ENCODE measurements around the gene ABCA3. TPM values are rescaled to one million over a fixed set of nuclear protein-coding genes. Genes with fewer than 3 reads are reported as not detected.

Gene ABCA3
- total and polyA plus RNA-seq, 2 donors (not counting 1 experiment from before 2014, with no cell fraction given): 1.7 to 6.1 TPM

- Histone ChIP-seq H3K9me3 (ENCODE audit: control insufficient read depth, insufficient read depth, low read depth, low read length) (no peaks in the 10 kb centered on the region), H3K4me1 (ENCODE audit: control insufficient read depth, extremely low read depth, insufficient read depth, low read length) (no peaks in the 10 kb centered on the region), H3K27me3 (ENCODE audit: control insufficient read depth, insufficient read depth, low read length) (no peaks in the 10 kb centered on the region), H4K20me1 (ENCODE audit: control insufficient read depth, extremely low read depth, insufficient read depth, low read length) (no peaks in the 10 kb centered on the region), H2AFZ (ENCODE audit: low read length) (no peak overlapping the region), H3K27ac (ENCODE audit: insufficient read depth, low read length) (no peak overlapping the region), H3K4me2 (ENCODE audit: extremely low read depth, insufficient read depth, low read length) (no peak overlapping the region), H3K9ac (ENCODE audit: insufficient read depth, low read length) (no peak overlapping the region), H3K36me3 (ENCODE audit: control insufficient read depth, insufficient read depth, low read length) (no peaks in the 10 kb centered on the region), H3K4me3 (replicated peaks in 1 of 4; ENCODE audit: control extremely low read depth in 1 of 4, insufficient read depth in 1 of 4, low read depth in 3 of 4, low read length in 4 of 4) (no peak overlapping the region), H3K79me2 (ENCODE audit: control insufficient read depth, insufficient read depth, low read length) (no peaks in the 10 kb centered on the region)
- no peak for TF ChIP-seq CTCF (conservative IDR thresholded peaks at IDR 0.05 in 1 of 2, IDR thresholded peaks at IDR 0.05 in 1 of 2; ENCODE audit: low read depth in 1 of 2, low read length in 2 of 2)
- TF ChIP-seq EZH2 (IDR thresholded peaks at IDR 0.05; ENCODE audit: low read length, missing control alignments): no peak
- DNase-seq (ENCODE audit: low read depth in 2 of 2): no peak
These were observed 16.8 kb downstream of the ABCA3 start for GRCh38 chr16:2323701-2324100.

- Histone ChIP-seq H3K4me2 (ENCODE audit: extremely low read depth, insufficient read depth, low read length) (no peak overlapping the region), H3K79me2 (ENCODE audit: control insufficient read depth, insufficient read depth, low read length) (no peaks in the 10 kb centered on the region), H3K27ac (ENCODE audit: insufficient read depth, low read length) (no peak overlapping the region), H2AFZ (ENCODE audit: low read length) (no peak overlapping the region), H4K20me1 (ENCODE audit: control insufficient read depth, extremely low read depth, insufficient read depth, low read length) (no peaks in the 10 kb centered on the region), H3K4me1 (ENCODE audit: control insufficient read depth, extremely low read depth, insufficient read depth, low read length) (no peaks in the 10 kb centered on the region), H3K9ac (ENCODE audit: insufficient read depth, low read length) (no peak overlapping the region), H3K9me3 (ENCODE audit: control insufficient read depth, insufficient read depth, low read depth, low read length) (no peaks in the 10 kb centered on the region), H3K27me3 (ENCODE audit: control insufficient read depth, insufficient read depth, low read length) (no peaks in the 10 kb centered on the region), H3K36me3 (ENCODE audit: control insufficient read depth, insufficient read depth, low read length) (no peaks in the 10 kb centered on the region), H3K4me3 (replicated peaks in 1 of 4; ENCODE audit: control extremely low read depth in 1 of 4, insufficient read depth in 1 of 4, low read depth in 3 of 4, low read length in 4 of 4) (no peak overlapping the region)
- no peak for TF ChIP-seq EZH2 (IDR thresholded peaks at IDR 0.05; ENCODE audit: low read length, missing control alignments)
- TF ChIP-seq CTCF (conservative IDR thresholded peaks at IDR 0.05 in 1 of 2, IDR thresholded peaks at IDR 0.05 in 1 of 2; ENCODE audit: low read depth in 1 of 2, low read length in 2 of 2): no peak
- DNase-seq (ENCODE audit: low read depth in 2 of 2): no peak
These were observed 20.9 kb downstream of the ABCA3 start for GRCh38 chr16:2319606-2320005.

GRCh38 chr16:2317231-2318020 lies 23.1 kb downstream of the ABCA3 start:
- no peak for DNase-seq (ENCODE audit: low read depth in 2 of 2)
- Histone ChIP-seq H3K9me3 (ENCODE audit: control insufficient read depth, insufficient read depth, low read depth, low read length) (no peaks in the 10 kb centered on the region), H3K4me3 (replicated peaks in 1 of 4; ENCODE audit: control extremely low read depth in 1 of 4, insufficient read depth in 1 of 4, low read depth in 3 of 4, low read length in 4 of 4) (no peak overlapping the region), H3K79me2 (ENCODE audit: control insufficient read depth, insufficient read depth, low read length) (no peaks in the 10 kb centered on the region), H2AFZ (ENCODE audit: low read length) (no peak overlapping the region), H3K36me3 (ENCODE audit: control insufficient read depth, insufficient read depth, low read length) (no peaks in the 10 kb centered on the region), H4K20me1 (ENCODE audit: control insufficient read depth, extremely low read depth, insufficient read depth, low read length) (no peaks in the 10 kb centered on the region), H3K4me2 (ENCODE audit: extremely low read depth, insufficient read depth, low read length) (no peak overlapping the region), H3K9ac (ENCODE audit: insufficient read depth, low read length) (no peak overlapping the region), H3K4me1 (ENCODE audit: control insufficient read depth, extremely low read depth, insufficient read depth, low read length) (no peaks in the 10 kb centered on the region), H3K27me3 (ENCODE audit: control insufficient read depth, insufficient read depth, low read length) (no peaks in the 10 kb centered on the region), H3K27ac (ENCODE audit: insufficient read depth, low read length) (no peak overlapping the region)
- no peak for TF ChIP-seq EZH2 (IDR thresholded peaks at IDR 0.05; ENCODE audit: low read length, missing control alignments)
- TF ChIP-seq CTCF (conservative IDR thresholded peaks at IDR 0.05 in 1 of 2, IDR thresholded peaks at IDR 0.05 in 1 of 2; ENCODE audit: low read depth in 1 of 2, low read length in 2 of 2): no peak

All from fibroblast of lung (primary cell).